H1 (cell line): ENCODE data around the gene CUL2. TPM values are rescaled to one million over a fixed set of nuclear protein-coding genes. Genes with fewer than 3 reads are reported as not detected.

Source experiments
- GTF2F1 ChIP-seq: IDR thresholded peaks from 2 replicates; pipeline ENCODE4 v1.6.1; 2012; ENCODE audit warnings: low read depth, low read length, improper control_type of control experiment, borderline replicate concordance
- TAF7 ChIP-seq: optimal IDR thresholded peaks from 2 replicates; pipeline ENCODE3; 2011; ENCODE audit warnings: low read depth, mild to moderate bottlenecking, inconsistent platforms, low read length, moderate library complexity, borderline replicate concordance
- polyA plus RNA-seq, 7 experiments: library from polyadenylated mRNA; depleted of rRNA in 3 of 7; stranded (reverse) in 5 of 7; unstranded in 2 of 7; fragments of >200 nt in 5 of 7; fragments of 200-250 nt in 2 of 7; gene quantifications; 1 replicate in 5 of 7; 2 replicates in 1 of 7; 4 replicates in 1 of 7; pipeline versions ENCODE4 v1.2.1 to v1.2.3, GENCODE V29; 2011 to 2013; ENCODE audit warnings: missing spikeins in 2 of 7, mixed read lengths in 2 of 7
- total RNA-seq: library from RNA; stranded (reverse); fragmentation: NEBNext Ultra II Directional; extraction: Animal tissue kit (Norgen Biotek cat#: 25700); gene quantifications from 2 replicates; pipeline ENCODE4 v1.2.1, GENCODE V29; 2021

CUL2 gene
- total and polyA plus RNA-seq, 2 of the 8 experiments (the other 6 are each of a cell fraction or from before 2014, with no cell fraction given), result 10.2 to 43.1 TPM

- TF ChIP-seq GTF2F1 (no peak), TAF7 (no peak)
Observed at GRCh38 chr10:35056133-35056532, 34.0 kb downstream of the CUL2 start (continued).
